Neural cell (in vitro differentiated cells): Measurements from ENCODE around the gene IFT81. TPM values are rescaled to one million over a fixed set of nuclear protein-coding genes. Genes with fewer than 3 reads are reported as not detected.

Source experiments
- H2AFZ ChIP-seq: fragments of 200-600, 300-800 bp; sonication (generic), shearing (Covaris generic); 2 replicates; pipeline ENCODE4 v1.6.0; 2014; ENCODE audit warnings: low read depth, mild to moderate bottlenecking, antibody characterized with exemption, low read length, moderate library complexity
- H3F3A ChIP-seq: fragments of 200-600 bp; shearing (Covaris generic); 2 replicates; pipeline ENCODE4 v1.6.1; 2016; ENCODE audit warnings: mild to moderate bottlenecking, moderate library complexity, mixed read lengths, antibody characterized with exemption, low read length; ENCODE audit not compliant: insufficient read depth, poor library complexity, severe bottlenecking
- H3K27ac ChIP-seq: fragments of 200-600, 300-800 bp; sonication (generic), shearing (Covaris generic); 2 replicates; pipeline ENCODE4 v1.5.1; 2014; ENCODE audit warnings: mild to moderate bottlenecking, low read length, moderate library complexity
- H3K27me3 ChIP-seq: fragments of 300-800, 200-600 bp; sonication (generic), shearing (Covaris generic); 2 replicates; pipeline ENCODE4 v1.6.0; 2014; ENCODE audit warnings: mild to moderate bottlenecking, low read depth, low read length, moderate library complexity; ENCODE audit not compliant: insufficient read depth
- H3K36me3 ChIP-seq: fragments of 300-800, 200-600 bp; sonication (generic), shearing (Covaris generic); 2 replicates; pipeline ENCODE4 v1.5.1; 2014; ENCODE audit warnings: mild to moderate bottlenecking, antibody characterized with exemption, low read length, moderate library complexity; ENCODE audit not compliant: insufficient read depth
- H3K4me2 ChIP-seq: fragments of 300-800, 200-600 bp; sonication (generic), shearing (Covaris generic); 2 replicates; pipeline ENCODE4 v1.6.0; 2014; ENCODE audit warnings: mild to moderate bottlenecking, low read length
- H3K4me3 ChIP-seq: fragments of 300-800, 200-600 bp; sonication (generic), shearing (Covaris generic); 2 replicates; pipeline ENCODE4 v1.5.1; 2014; ENCODE audit warnings: mild to moderate bottlenecking, low read length, moderate library complexity
- H3K79me2 ChIP-seq: fragments of 200-600 bp; shearing (Covaris generic); replicated peaks from 2 replicates; pipeline ENCODE4 v1.6.0; 2014; ENCODE audit warnings: mild to moderate bottlenecking, low read length, moderate library complexity; ENCODE audit not compliant: insufficient read depth
- H3K9ac ChIP-seq: fragments of 300-800, 200-600 bp; sonication (generic), shearing (Covaris generic); 2 replicates; pipeline ENCODE4 v1.6.1; 2016; ENCODE audit warnings: mild to moderate bottlenecking, low read length, mixed read lengths
- H3K9me2 ChIP-seq: fragments of 200-600 bp; shearing (Covaris generic); 2 replicates; pipeline ENCODE4 v1.6.1; 2016; ENCODE audit warnings: mild to moderate bottlenecking, low read length, mixed read lengths; ENCODE audit not compliant: insufficient read depth
- H3K9me3 ChIP-seq: fragments of 200-600, 300-800 bp; sonication (generic), shearing (Covaris generic); 2 replicates; pipeline ENCODE4 v1.6.1; 2016; ENCODE audit warnings: mild to moderate bottlenecking, mixed run types, low read length, moderate library complexity, mixed read lengths
- H4K20me1 ChIP-seq: fragments of 200-600 bp; shearing (Covaris generic); 2 replicates; pipeline ENCODE4 v1.6.1; 2016; ENCODE audit warnings: mild to moderate bottlenecking, mixed run types; ENCODE audit not compliant: insufficient read depth
- CTCF ChIP-seq: fragments of 450-650 bp; IDR thresholded peaks from 2 replicates; pipeline ENCODE4 v1.5.1; 2014; ENCODE audit warnings: antibody characterized with exemption, mild to moderate bottlenecking, moderate library complexity; ENCODE audit not compliant: poor library complexity, severe bottlenecking
- EP300 ChIP-seq: fragments of 450-650 bp; conservative IDR thresholded peaks from 2 replicates; pipeline ENCODE4 v1.6.1; 2014; ENCODE audit warnings: antibody characterized with exemption, mild to moderate bottlenecking, moderate library complexity; ENCODE audit not compliant: poor library complexity, severe bottlenecking
- EZH2 ChIP-seq: fragments of 200-600, 300-800 bp; shearing (Covaris generic), sonication (generic); IDR thresholded peaks from 2 replicates; pipeline ENCODE4 v1.6.1; 2014; ENCODE audit warnings: antibody characterized with exemption, low read length, borderline replicate concordance, mild to moderate bottlenecking; ENCODE audit not compliant: insufficient read depth, poor library complexity, severe bottlenecking
- MXI1 ChIP-seq: fragments of 450-650 bp; conservative IDR thresholded peaks from 2 replicates; pipeline ENCODE4 v1.6.1; 2014; ENCODE audit warnings: antibody characterized with exemption, mild to moderate bottlenecking; ENCODE audit not compliant: poor library complexity, severe bottlenecking
- POLR2AphosphoS5 ChIP-seq: IDR thresholded peaks from 2 replicates; pipeline ENCODE4 v1.6.1; 2012
- RAD21 ChIP-seq: fragments of 450-650 bp; conservative IDR thresholded peaks from 2 replicates; pipeline ENCODE4 v1.6.1; 2014; ENCODE audit warnings: antibody characterized with exemption, mild to moderate bottlenecking, moderate library complexity
- SMC3 ChIP-seq: fragments of 450-650 bp; conservative IDR thresholded peaks from 2 replicates; pipeline ENCODE4 v1.6.1; 2014; ENCODE audit warnings: antibody characterized with exemption, mild to moderate bottlenecking, moderate library complexity; ENCODE audit not compliant: poor library complexity
- TAF1 ChIP-seq: IDR thresholded peaks from 2 replicates; pipeline ENCODE4 v1.6.1; 2012; ENCODE audit warnings: low read depth
- polyA plus RNA-seq: library from polyadenylated mRNA; depleted of rRNA; stranded (reverse); fragments of >200 nt; gene quantifications from 2 replicates; pipeline ENCODE4 v1.2.3, GENCODE V29; 2014
- TF ChIP-seq, protein P1 (sequence below): IDR thresholded peaks from 2 replicates; pipeline ENCODE4 v1.6.1; 2012; ENCODE audit warnings: borderline replicate concordance

IFT81 gene
- polyA plus RNA-seq, 1 donor from 2014 or later = 120 TPM

- H3K9me3 ChIP-seq = no peaks in the 10 kb centered on the region
- peaks cover 7% of the 10 kb centered on the region for H3K36me3 ChIP-seq
- no peak overlapping the region for H3K4me3 ChIP-seq
- H2AFZ ChIP-seq = no peak overlapping the region
- no peaks in the 10 kb centered on the region for H4K20me1 ChIP-seq
- no peak for TF ChIP-seq POLR2AphosphoS5
- H3K27me3 ChIP-seq = no peaks in the 10 kb centered on the region
- H3K79me2 ChIP-seq = no peaks in the 10 kb centered on the region
- no peak overlapping the region for H3K4me2 ChIP-seq
- H3K27ac ChIP-seq = no peak overlapping the region
- no peak overlapping the region for H3K9ac ChIP-seq
- no peaks in the 10 kb centered on the region for H3F3A ChIP-seq
- H3K9me2 ChIP-seq = no peaks in the 10 kb centered on the region
Measured at GRCh38 chr12:110230655-110231054, 106.5 kb downstream of the IFT81 start.

DNA sequence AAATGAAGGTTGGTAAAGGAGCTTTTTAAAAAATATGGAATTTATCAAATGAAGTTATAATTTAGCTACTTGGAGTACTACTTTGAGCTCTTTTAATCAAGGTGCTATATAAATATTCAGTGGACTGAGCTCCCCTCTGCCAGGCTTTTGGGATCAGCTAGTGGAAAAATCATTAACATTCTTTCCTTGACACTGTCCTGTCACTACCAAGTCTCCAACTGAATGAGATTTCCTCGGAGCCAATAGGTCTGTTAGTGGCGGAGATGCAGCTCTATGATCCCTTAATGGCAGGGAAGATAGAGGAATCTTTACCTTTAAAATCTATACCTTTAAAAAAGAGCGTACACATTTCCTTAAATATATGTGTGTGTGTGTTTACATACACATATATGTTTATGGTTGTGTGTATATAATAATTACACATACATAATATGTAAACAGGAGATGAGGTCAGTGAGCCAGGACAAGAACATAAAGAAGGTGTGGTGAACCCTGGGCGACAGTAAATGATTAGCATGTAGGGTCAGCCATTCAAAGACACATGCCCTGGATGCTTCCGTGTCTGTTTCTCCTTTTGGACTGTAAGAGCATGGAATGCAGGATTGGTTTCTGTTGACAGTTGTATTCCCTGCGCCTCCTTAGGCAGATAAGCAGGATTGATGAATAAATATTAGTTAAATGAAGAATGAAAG is 109.2 kb downstream of the IFT81 start:
- Histone ChIP-seq H3K9me3 (no peaks in the 10 kb centered on the region), H4K20me1 (no peaks in the 10 kb centered on the region), H3F3A (no peaks in the 10 kb centered on the region), H3K4me3 (no peak overlapping the region), H3K27ac (no peak overlapping the region), H3K9ac (no peak overlapping the region), H3K36me3 (peaks cover 7% of the 10 kb centered on the region), H3K79me2 (no peaks in the 10 kb centered on the region), H3K9me2 (no peaks in the 10 kb centered on the region), H2AFZ (no peak overlapping the region), H3K27me3 (no peaks in the 10 kb centered on the region), H3K4me2 (no peak overlapping the region)
- TF ChIP-seq EP300 (no peak), POLR2AphosphoS5 (no peak), SMC3 (no peak)

DNA sequence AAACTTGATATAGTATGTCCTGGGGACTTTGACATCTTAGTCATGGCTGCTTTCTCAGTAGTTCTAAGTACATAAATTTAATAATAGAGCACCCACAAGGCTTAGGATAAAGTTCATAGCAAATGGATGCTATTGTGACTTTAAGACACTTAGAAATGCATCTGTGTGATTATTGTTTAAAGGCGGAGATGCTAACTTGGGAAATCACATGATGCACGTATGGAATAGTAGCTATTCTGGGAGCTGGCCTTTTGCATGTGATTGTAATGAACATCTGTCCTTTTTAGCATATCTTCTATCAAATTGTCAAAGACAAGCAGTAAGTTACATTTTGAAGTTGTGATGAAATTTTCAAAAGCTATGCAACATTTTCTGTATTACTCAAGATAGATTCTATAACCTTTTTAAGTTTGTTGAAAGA is 110.2 kb downstream of the IFT81 start:
- Histone ChIP-seq H3K9ac (no peak overlapping the region), H3K9me2 (no peaks in the 10 kb centered on the region), H3K9me3 (no peaks in the 10 kb centered on the region), H3K27me3 (no peaks in the 10 kb centered on the region), H3K4me2 (no peak overlapping the region), H3K27ac (no peak overlapping the region), H3F3A (no peaks in the 10 kb centered on the region), H4K20me1 (no peaks in the 10 kb centered on the region), H3K79me2 (no peaks in the 10 kb centered on the region), H2AFZ (no peak overlapping the region), H3K4me3 (no peak overlapping the region), H3K36me3 (peaks cover 7% of the 10 kb centered on the region)
- TF ChIP-seq TAF1 = no peak
- TF ChIP-seq RAD21 = no peak
- no peak for TF ChIP-seq EP300

DNA sequence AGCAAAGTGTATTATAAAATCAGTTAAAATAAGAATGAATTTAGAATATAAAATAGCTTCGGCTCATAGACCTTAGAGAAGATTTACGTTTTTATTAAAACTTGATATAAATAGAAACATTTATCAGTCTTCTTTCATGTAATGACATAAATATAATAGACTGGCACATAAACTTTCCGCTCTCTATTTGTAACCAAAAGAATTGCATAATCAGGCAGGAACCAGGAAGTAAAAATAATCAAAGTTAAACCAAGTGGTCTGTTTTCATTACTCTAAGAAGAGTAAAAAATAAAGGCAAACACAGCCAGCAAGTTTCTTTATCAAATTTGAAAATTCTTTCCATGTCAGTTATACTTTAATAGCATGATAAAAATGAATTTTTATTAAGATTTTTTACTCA is 110.6 kb downstream of the IFT81 start:
- no peak overlapping the region for H3K27ac ChIP-seq
- TF ChIP-seq SMC3 = no peak
- no peak for TF ChIP-seq EZH2
- no peak for TF ChIP-seq POLR2AphosphoS5
- no peak for TF ChIP-seq EP300
- TF ChIP-seq MXI1 = no peak
- no peak for TF ChIP-seq RAD21
- TF ChIP-seq CTCF = no peak
- no peak for TF ChIP-seq TAF1
- TF ChIP-seq, protein P1, sequence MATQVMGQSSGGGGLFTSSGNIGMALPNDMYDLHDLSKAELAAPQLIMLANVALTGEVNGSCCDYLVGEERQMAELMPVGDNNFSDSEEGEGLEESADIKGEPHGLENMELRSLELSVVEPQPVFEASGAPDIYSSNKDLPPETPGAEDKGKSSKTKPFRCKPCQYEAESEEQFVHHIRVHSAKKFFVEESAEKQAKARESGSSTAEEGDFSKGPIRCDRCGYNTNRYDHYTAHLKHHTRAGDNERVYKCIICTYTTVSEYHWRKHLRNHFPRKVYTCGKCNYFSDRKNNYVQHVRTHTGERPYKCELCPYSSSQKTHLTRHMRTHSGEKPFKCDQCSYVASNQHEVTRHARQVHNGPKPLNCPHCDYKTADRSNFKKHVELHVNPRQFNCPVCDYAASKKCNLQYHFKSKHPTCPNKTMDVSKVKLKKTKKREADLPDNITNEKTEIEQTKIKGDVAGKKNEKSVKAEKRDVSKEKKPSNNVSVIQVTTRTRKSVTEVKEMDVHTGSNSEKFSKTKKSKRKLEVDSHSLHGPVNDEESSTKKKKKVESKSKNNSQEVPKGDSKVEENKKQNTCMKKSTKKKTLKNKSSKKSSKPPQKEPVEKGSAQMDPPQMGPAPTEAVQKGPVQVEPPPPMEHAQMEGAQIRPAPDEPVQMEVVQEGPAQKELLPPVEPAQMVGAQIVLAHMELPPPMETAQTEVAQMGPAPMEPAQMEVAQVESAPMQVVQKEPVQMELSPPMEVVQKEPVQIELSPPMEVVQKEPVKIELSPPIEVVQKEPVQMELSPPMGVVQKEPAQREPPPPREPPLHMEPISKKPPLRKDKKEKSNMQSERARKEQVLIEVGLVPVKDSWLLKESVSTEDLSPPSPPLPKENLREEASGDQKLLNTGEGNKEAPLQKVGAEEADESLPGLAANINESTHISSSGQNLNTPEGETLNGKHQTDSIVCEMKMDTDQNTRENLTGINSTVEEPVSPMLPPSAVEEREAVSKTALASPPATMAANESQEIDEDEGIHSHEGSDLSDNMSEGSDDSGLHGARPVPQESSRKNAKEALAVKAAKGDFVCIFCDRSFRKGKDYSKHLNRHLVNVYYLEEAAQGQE = no peak
- H2AFZ ChIP-seq = no peak overlapping the region
- H3K9ac ChIP-seq = no peak overlapping the region
- H3K9me3 ChIP-seq = no peaks in the 10 kb centered on the region
- no peak overlapping the region for H3K4me3 ChIP-seq
- H3K27me3 ChIP-seq = no peaks in the 10 kb centered on the region
- no peaks in the 10 kb centered on the region for H3F3A ChIP-seq
- no peak overlapping the region for H3K4me2 ChIP-seq
- H3K9me2 ChIP-seq = no peaks in the 10 kb centered on the region
- H3K36me3 ChIP-seq = peaks cover 7% of the 10 kb centered on the region
- no peaks in the 10 kb centered on the region for H4K20me1 ChIP-seq
- no peaks in the 10 kb centered on the region for H3K79me2 ChIP-seq
